Transverse colon (tissue), 4 donors: Measurements from ENCODE around the gene AGPAT2. TPM values are rescaled to one million over a fixed set of nuclear protein-coding genes. Genes with fewer than 3 reads are reported as not detected.

Experiments used
- DNase-seq: peaks from one replicate; pipeline ENCODE4 v3.0.0-alpha.2; 2019
- H3K27ac ChIP-seq, 4 donors: fragments of 200-600 bp; sonication (generic); 2 replicates each; pipeline ENCODE4 v1.5.1; 2016 to 2018; ENCODE audit warnings: inconsistent platforms in 4 of 4
- H3K27me3 ChIP-seq: fragments of 200-600 bp; sonication (generic); 2 replicates; pipeline ENCODE4 v1.5.1; 2017; ENCODE audit warnings: inconsistent platforms
- H3K36me3 ChIP-seq, 4 donors: fragments of 200-600 bp; sonication (generic); 2 replicates each; pipeline ENCODE4 v1.5.1; 2017 to 2019; ENCODE audit warnings: inconsistent platforms in 4 of 4
- H3K4me1 ChIP-seq, 4 donors: fragments of 200-600 bp; sonication (generic); 2 replicates each; pipeline ENCODE4 v1.5.1; 2017 to 2020; ENCODE audit warnings: inconsistent platforms in 4 of 4
- H3K4me3 ChIP-seq, 4 donors: fragments of 200-600 bp; sonication (generic); 1 replicate in 1 of 4; 2 replicates in 3 of 4; pipeline versions ENCODE4 v1.5.1 to v1.6.1; 2017 to 2019; ENCODE audit warnings: inconsistent platforms in 4 of 4
- H3K9me3 ChIP-seq, 2 donors: fragments of 200-600 bp; sonication (generic); 2 replicates each; pipeline ENCODE4 v1.5.1; 2017 to 2019; ENCODE audit warnings: inconsistent platforms in 2 of 2
- CTCF ChIP-seq, 5 experiments: fragments of 200-600 bp in 3 of 5; fragments of 450-650 bp in 2 of 5; sonication (generic) in 3 of 5; IDR thresholded peaks; 1 replicate in 2 of 5; 2 replicates in 3 of 5; pipeline ENCODE4 v1.5.1; 2016 to 2017; ENCODE audit warnings: antibody characterized with exemption in 5 of 5, inconsistent platforms in 3 of 5, mild to moderate bottlenecking in 2 of 5, moderate library complexity in 1 of 5
- EP300 ChIP-seq: sonication (generic); formaldehyde crosslinking; IDR thresholded peaks from one replicate; pipeline ENCODE4 v1.6.1; 2017; ENCODE audit warnings: antibody characterized with exemption, low read depth
- POLR2A ChIP-seq: fragments of 450-650 bp; IDR thresholded peaks from one replicate; pipeline ENCODE4 v1.6.1; 2016; ENCODE audit warnings: antibody characterized with exemption, mild to moderate bottlenecking, moderate library complexity
- POLR2AphosphoS5 ChIP-seq, 3 donors: sonication (generic); formaldehyde crosslinking; IDR thresholded peaks; one replicate each; pipeline ENCODE4 v1.6.1; 2016; ENCODE audit warnings: antibody characterized with exemption in 3 of 3
- WGBS, 2 donors: methylation state at CpG; one replicate each; pipeline ENCODE4 v1.1.5; 2018; ENCODE audit warnings: low coverage in 1 of 2; 5-methylcytosine and 5-hydroxymethylcytosine counted together
- in situ Hi-C, 4 donors: fragments of 200-750 bp; cut with MboI; loops; one replicate each; pipeline versions ENCODE4 v1.15.0 to v1.15.1; 2017; ENCODE audit warnings: low sequenced_read_pairs in 3 of 4, low pct_ligation_motif_present in 1 of 4, low pct_unique_long_range_greater_than_20kb in 1 of 4
- intact Hi-C: fragments of 100-400 bp; cut with DNase I; formaldehyde crosslinking; loops from one replicate; pipeline ENCODE4 v1.15.1; 2023; ENCODE audit warnings: low total_unique reads
- total RNA-seq, 4 donors: library from RNA; depleted of rRNA; stranded (reverse); fragments of >200 nt; gene quantifications; one replicate each; pipeline ENCODE4 v1.1.0, GENCODE V29; 2016

The AGPAT2 gene
- total RNA-seq, 4 donors from 2014 or later = 245 to 441 (median 290) TPM

- Histone ChIP-seq H3K27ac (no peak overlapping the region), H3K9me3 (no peaks in the 10 kb centered on the region), H3K4me3 (no peak overlapping the region), H3K36me3 (no peaks in the 10 kb centered on the region), H3K27me3 (no peaks in the 10 kb centered on the region), H3K4me1 (peaks cover 3 to 10% (median 7%) of the 10 kb centered on the region in 4 donors)
- no peak for DNase-seq
- intact Hi-C loops = no loop called here
- TF ChIP-seq EP300 = no peak
- no peak for TF ChIP-seq CTCF (IDR thresholded peaks at IDR 0.05)
- WGBS, 2 donors = 71% methylated on average over 11 of the region's 12 CpGs; no CpG with 5 or more reads in 1 of the 2 donors
- in situ Hi-C loops = no loop called here
These were observed 46.4 kb upstream of the AGPAT2 start for GRCh38 chr9:136733611-136734010.

- Histone ChIP-seq H3K4me1 (peaks cover 3 to 13% (median 11%) of the 10 kb centered on the region in 4 donors), H3K27me3 (no peaks in the 10 kb centered on the region), H3K27ac (no peak overlapping the region), H3K4me3 (no peak overlapping the region), H3K9me3 (no peaks in the 10 kb centered on the region), H3K36me3 (no peaks in the 10 kb centered on the region)
- 74 to 76% methylated on average over 5 to 16 of the region's 16 CpGs for WGBS, 2 donors
- intact Hi-C loops = no loop called here
- DNase-seq = no peak
- no peak for TF ChIP-seq EP300
- TF ChIP-seq POLR2A = no peak
- no peak for TF ChIP-seq POLR2AphosphoS5 (IDR thresholded peaks at IDR 0.05)
- no peak for TF ChIP-seq CTCF (IDR thresholded peaks at IDR 0.05)
- in situ Hi-C loops = no loop called here
These were observed 45.4 kb upstream of the AGPAT2 start for GRCh38 chr9:136732444-136733178.

- Histone ChIP-seq H3K4me3 (no peak overlapping the region), H3K36me3 (peaks cover 0 to 8% (median 2%) of the 10 kb centered on the region in 4 donors), H3K9me3 (no peaks in the 10 kb centered on the region), H3K27me3 (no peaks in the 10 kb centered on the region), H3K27ac (no peak overlapping the region), H3K4me1 (peaks cover 15 to 34% (median 27%) of the 10 kb centered on the region in 4 donors)
- no peak for DNase-seq
- intact Hi-C loops (loop anchor here (5.0 kb wide), 1 partner anchor 43 kb away; the partner anchor contains the start of gene AGPAT2), in situ Hi-C loops (no loop called here)
- WGBS, 2 donors = 93% methylated on average over 8 of the region's 8 CpGs; no CpG with 5 or more reads in 1 of the 2 donors
- no peak for TF ChIP-seq POLR2A
- no peak for TF ChIP-seq EP300
- TF ChIP-seq POLR2AphosphoS5 (IDR thresholded peaks at IDR 0.05) = no peak
- TF ChIP-seq CTCF (IDR thresholded peaks at IDR 0.05) = no peak
These were observed 42.7 kb upstream of the AGPAT2 start for GRCh38 chr9:136729926-136730325.

- in situ Hi-C loops (no loop called here), intact Hi-C loops (loop anchor here (5.0 kb wide), 1 partner anchor 42 kb away; the partner anchor contains the start of gene AGPAT2)
- DNase-seq = no peak
- TF ChIP-seq CTCF (IDR thresholded peaks at IDR 0.05) = no peak
- no peak for TF ChIP-seq POLR2AphosphoS5 (IDR thresholded peaks at IDR 0.05)
- no peak for TF ChIP-seq EP300
- no peak for TF ChIP-seq POLR2A
- peak overlapping the region in 2 of 4 donors; percentile 65 to 90 for H3K4me3 ChIP-seq
- H3K36me3 ChIP-seq = peaks cover 0 to 13% (median 4%) of the 10 kb centered on the region in 4 donors
- 78% methylated on average over 7 of the region's 7 CpGs; no CpG with 5 or more reads in 1 of the 2 donors for WGBS, 2 donors
- peaks cover 15 to 34% (median 27%) of the 10 kb centered on the region in 4 donors for H3K4me1 ChIP-seq
- no peaks in the 10 kb centered on the region for H3K27me3 ChIP-seq
- H3K27ac ChIP-seq = peak overlapping the region in 1 of 4 donors; percentile 85
- H3K9me3 ChIP-seq = no peaks in the 10 kb centered on the region
These were observed 41.9 kb upstream of the AGPAT2 start for GRCh38 chr9:136729144-136729543.
